Mesenchymal stem cell (in vitro differentiated cells and primary cell): Measurements from ENCODE around the gene IGFBP5.
A peak's percentile ranks its signal among the peaks of the same experiment; 100 is the strongest.

ENCODE experiments used
- DNase-seq: peaks from one replicate; pipeline ENCODE4 v3.0.0-alpha.2; 2013
- H2AFZ ChIP-seq: one replicate; pipeline ENCODE4 v1.6.1; 2013; ENCODE audit warnings: low read depth, mild to moderate bottlenecking, control low read depth, inconsistent platforms, low read length, moderate library complexity
- H2AK5ac ChIP-seq: 2 replicates; pipeline ENCODE4 v1.6.1; 2013; ENCODE audit warnings: low read length, moderate library complexity, mild to moderate bottlenecking, inconsistent platforms; ENCODE audit not compliant: severe bottlenecking
- H2BK120ac ChIP-seq: one replicate; pipeline ENCODE4 v1.6.1; 2013; ENCODE audit warnings: low read depth, mild to moderate bottlenecking, inconsistent platforms, low read length, moderate library complexity
- H2BK12ac ChIP-seq, 2 experiments: one replicate each; pipeline ENCODE4 v1.6.1; 2013; ENCODE audit warnings: inconsistent platforms in 2 of 2, low read length in 2 of 2, mild to moderate bottlenecking in 2 of 2, moderate library complexity in 2 of 2, control low read depth in 1 of 2
- H2BK15ac ChIP-seq: one replicate; pipeline ENCODE4 v1.6.1; 2013; ENCODE audit warnings: mild to moderate bottlenecking, low read depth, inconsistent platforms; ENCODE audit not compliant: poor library complexity, severe bottlenecking
- H2BK5ac ChIP-seq: 2 replicates; pipeline ENCODE4 v1.6.1; 2013; ENCODE audit warnings: low read depth, mild to moderate bottlenecking, low read length, control low read depth, inconsistent platforms; ENCODE audit not compliant: poor library complexity, severe bottlenecking
- H3K14ac ChIP-seq, 2 experiments: one replicate each; pipeline ENCODE4 v1.6.1; 2013; ENCODE audit warnings: inconsistent platforms in 2 of 2, low read length in 2 of 2, control low read depth in 1 of 2, mild to moderate bottlenecking in 1 of 2, moderate library complexity in 1 of 2
- H3K18ac ChIP-seq, 2 experiments: one replicate each; pipeline ENCODE4 v1.6.1; 2013; ENCODE audit warnings: inconsistent platforms in 2 of 2, low read length in 2 of 2, control low read depth in 1 of 2, low read depth in 1 of 2, mild to moderate bottlenecking in 1 of 2
- H3K23ac ChIP-seq, 2 experiments: one replicate each; pipeline ENCODE4 v1.6.1; 2013; ENCODE audit warnings: inconsistent platforms in 2 of 2, low read length in 2 of 2, mild to moderate bottlenecking in 2 of 2, moderate library complexity in 2 of 2, control low read depth in 1 of 2
- H3K27ac ChIP-seq: 2 replicates; pipeline ENCODE4 v1.5.1; 2013; ENCODE audit warnings: mild to moderate bottlenecking, moderate library complexity, low read length, control low read depth, inconsistent platforms; ENCODE audit not compliant: poor library complexity, severe bottlenecking
- H3K27me3 ChIP-seq, 2 experiments: 2 replicates each; pipeline versions ENCODE4 v1.6.1 to v1.7.0; 2013; ENCODE audit warnings: low read length in 2 of 2, mild to moderate bottlenecking in 2 of 2, moderate library complexity in 2 of 2, control low read depth in 1 of 2, inconsistent platforms in 1 of 2; ENCODE audit not compliant: control insufficient read depth in 1 of 2, insufficient read depth in 1 of 2
- H3K36me3 ChIP-seq, 2 experiments: 2 replicates each; pipeline versions ENCODE4 v1.6.1 to v1.7.0; 2013; ENCODE audit warnings: low read length in 2 of 2, control low read depth in 1 of 2, inconsistent platforms in 1 of 2, low read depth in 1 of 2, mild to moderate bottlenecking in 1 of 2; ENCODE audit not compliant: insufficient read depth in 2 of 2, control insufficient read depth in 1 of 2
- H3K4ac ChIP-seq, 2 experiments: one replicate each; pipeline ENCODE4 v1.6.1; 2013; ENCODE audit warnings: inconsistent platforms in 2 of 2, low read length in 2 of 2, mild to moderate bottlenecking in 2 of 2, moderate library complexity in 2 of 2, control low read depth in 1 of 2, low read depth in 1 of 2
- H3K4me1 ChIP-seq: 2 replicates; pipeline ENCODE4 v1.6.1; 2013; ENCODE audit warnings: low read depth, low read length, control low read depth; ENCODE audit not compliant: control insufficient read depth, insufficient read depth
- H3K4me2 ChIP-seq: 2 replicates; pipeline ENCODE4 v1.6.1; 2013; ENCODE audit warnings: low read length, mild to moderate bottlenecking, inconsistent platforms; ENCODE audit not compliant: poor library complexity, severe bottlenecking
- H3K4me3 ChIP-seq, 2 experiments: 2 replicates each; pipeline versions ENCODE4 v1.5.1 to v1.7.0; 2013; ENCODE audit warnings: low read length in 2 of 2, mild to moderate bottlenecking in 2 of 2, control low read depth in 1 of 2, low read depth in 1 of 2; ENCODE audit not compliant: insufficient read depth in 1 of 2
- H3K79me1 ChIP-seq: replicated peaks from 2 replicates; pipeline ENCODE4 v1.6.1; 2013; ENCODE audit warnings: mild to moderate bottlenecking, control low read depth, low read length, inconsistent platforms; ENCODE audit not compliant: poor library complexity, severe bottlenecking
- H3K9ac ChIP-seq: 2 replicates; pipeline ENCODE4 v1.7.0; 2013; ENCODE audit warnings: mild to moderate bottlenecking, low read length, moderate library complexity
- H3K9me3 ChIP-seq: 2 replicates; pipeline ENCODE4 v1.7.0; 2013; ENCODE audit warnings: mild to moderate bottlenecking, low read length; ENCODE audit not compliant: control insufficient read depth
- H4K8ac ChIP-seq: one replicate; pipeline ENCODE4 v1.6.1; 2013; ENCODE audit warnings: inconsistent platforms, mild to moderate bottlenecking, low read length, moderate library complexity
- H4K91ac ChIP-seq: one replicate; pipeline ENCODE4 v1.6.1; 2013; ENCODE audit warnings: mild to moderate bottlenecking, low read length, inconsistent platforms
- WGBS: methylation state at CpG from one replicate; pipeline ENCODE4 v1.1.7; 2013; ENCODE audit warnings: mixed read lengths; 5-methylcytosine and 5-hydroxymethylcytosine counted together

Gene IGFBP5

GRCh38 chr2:216711348-216711747, 16.0 kb upstream of the IGFBP5 start:
- H3K36me3 ChIP-seq, result no peaks in the 10 kb centered on the region
- H3K18ac ChIP-seq, result peak overlapping the region in 1 of 2 experiments; percentile 69
- 82% methylated on average over 7 of the region's 8 CpGs for WGBS
- H4K8ac ChIP-seq, result peak overlapping the region; percentile 19
- H2AK5ac ChIP-seq, result peak overlapping the region; percentile 17
- peaks cover 10% of the 10 kb centered on the region for H3K4me1 ChIP-seq
- H3K14ac ChIP-seq, result no peak overlapping the region
- no peak overlapping the region for H2BK15ac ChIP-seq
- peaks cover 0 to 3% of the 10 kb centered on the region in 2 experiments for H3K27me3 ChIP-seq
- H3K9ac ChIP-seq, result peak overlapping the region; percentile 83
- H3K27ac ChIP-seq, result peak overlapping the region; percentile 22
- H3K4me2 ChIP-seq, result no peak overlapping the region
- peak overlapping the region in 1 of 2 experiments; percentile 26 for H3K4me3 ChIP-seq
- no peak for DNase-seq
- H2BK5ac ChIP-seq, result no peak overlapping the region
- no peaks in the 10 kb centered on the region for H3K79me1 ChIP-seq
- no peak overlapping the region for H3K23ac ChIP-seq
- no peak overlapping the region for H3K4ac ChIP-seq
- peaks cover 6% of the 10 kb centered on the region for H3K9me3 ChIP-seq
- no peak overlapping the region for H2AFZ ChIP-seq
- H4K91ac ChIP-seq, result no peak overlapping the region
- peak overlapping the region; percentile 62 for H2BK120ac ChIP-seq
- peak overlapping the region in 1 of 2 experiments; percentile 21 for H2BK12ac ChIP-seq

- no peak overlapping the region for H2BK5ac ChIP-seq
- H4K8ac ChIP-seq, result peak overlapping the region; percentile 59
- H3K27ac ChIP-seq, result peak overlapping the region; percentile 22
- H2BK15ac ChIP-seq, result peak overlapping the region; percentile 85
- WGBS, result 52% methylated on average over 9 of the region's 11 CpGs
- H3K4me3 ChIP-seq, result peak overlapping the region in 1 of 2 experiments; percentile 26
- H3K36me3 ChIP-seq, result no peaks in the 10 kb centered on the region
- H3K4me1 ChIP-seq, result peaks cover 10% of the 10 kb centered on the region
- no peak overlapping the region for H3K14ac ChIP-seq
- peak overlapping the region; percentile 83 for H3K9ac ChIP-seq
- H3K4ac ChIP-seq, result peak overlapping the region in 1 of 2 experiments; percentile 54
- H3K27me3 ChIP-seq, result no peaks in the 10 kb centered on the region
- H4K91ac ChIP-seq, result peak overlapping the region; percentile 52
- peak overlapping the region; percentile 62 to 69 for H3K18ac ChIP-seq
- H2BK12ac ChIP-seq, result peak overlapping the region in 1 of 2 experiments; percentile 66
- peak; percentile 84 for DNase-seq
- peaks cover 6% of the 10 kb centered on the region for H3K9me3 ChIP-seq
- H3K79me1 ChIP-seq, result no peaks in the 10 kb centered on the region
- H2BK120ac ChIP-seq, result peak overlapping the region; percentile 62
- H2AFZ ChIP-seq, result peak overlapping the region; percentile 64
- H2AK5ac ChIP-seq, result no peak overlapping the region
- H3K23ac ChIP-seq, result no peak overlapping the region
- H3K4me2 ChIP-seq, result no peak overlapping the region
Observed at GRCh38 chr2:216710551-216711301, 15.4 kb upstream of the IGFBP5 start.

GRCh38 chr2:216702756-216703155, 7.4 kb upstream of the IGFBP5 start:
- Histone ChIP-seq H2BK15ac (no peak overlapping the region), H3K9ac (no peak overlapping the region), H3K27me3 (no peaks in the 10 kb centered on the region), H3K23ac (no peak overlapping the region), H3K4me3 (no peak overlapping the region), H3K27ac (no peak overlapping the region), H3K4me2 (no peak overlapping the region), H2BK5ac (no peak overlapping the region), H3K14ac (no peak overlapping the region), H3K4me1 (peaks cover 6% of the 10 kb centered on the region), H3K9me3 (no peaks in the 10 kb centered on the region), H3K18ac (no peak overlapping the region), H2BK120ac (no peak overlapping the region), H3K4ac (no peak overlapping the region), H3K36me3 (no peaks in the 10 kb centered on the region), H2BK12ac (no peak overlapping the region), H2AK5ac (no peak overlapping the region), H4K91ac (no peak overlapping the region), H2AFZ (no peak overlapping the region), H4K8ac (peak overlapping the region; percentile 36), H3K79me1 (no peaks in the 10 kb centered on the region)
- 100% methylated on average over 1 of the region's 1 CpG for WGBS
- DNase-seq, result no peak

- H3K79me1 ChIP-seq, result no peaks in the 10 kb centered on the region
- H2BK5ac ChIP-seq, result no peak overlapping the region
- H4K91ac ChIP-seq, result no peak overlapping the region
- no peak overlapping the region for H3K14ac ChIP-seq
- no peak overlapping the region for H4K8ac ChIP-seq
- H3K18ac ChIP-seq, result no peak overlapping the region
- H3K27me3 ChIP-seq, result no peaks in the 10 kb centered on the region
- H3K4me3 ChIP-seq, result no peak overlapping the region
- no peak overlapping the region for H2AFZ ChIP-seq
- H3K9ac ChIP-seq, result no peak overlapping the region
- H3K27ac ChIP-seq, result no peak overlapping the region
- WGBS, result 99% methylated on average over 4 of the region's 7 CpGs
- no peak overlapping the region for H2BK12ac ChIP-seq
- no peak overlapping the region for H2BK120ac ChIP-seq
- H2AK5ac ChIP-seq, result no peak overlapping the region
- H3K9me3 ChIP-seq, result no peaks in the 10 kb centered on the region
- H2BK15ac ChIP-seq, result no peak overlapping the region
- H3K4ac ChIP-seq, result no peak overlapping the region
- DNase-seq, result no peak
- H3K4me2 ChIP-seq, result no peak overlapping the region
- H3K4me1 ChIP-seq, result peaks cover 6% of the 10 kb centered on the region
- no peak overlapping the region for H3K23ac ChIP-seq
- no peaks in the 10 kb centered on the region for H3K36me3 ChIP-seq
Observed at GRCh38 chr2:216701544-216701943, 6.2 kb upstream of the IGFBP5 start.
